Measurements from ENCODE around the gene C14orf119.

Gene C14orf119

DNA sequence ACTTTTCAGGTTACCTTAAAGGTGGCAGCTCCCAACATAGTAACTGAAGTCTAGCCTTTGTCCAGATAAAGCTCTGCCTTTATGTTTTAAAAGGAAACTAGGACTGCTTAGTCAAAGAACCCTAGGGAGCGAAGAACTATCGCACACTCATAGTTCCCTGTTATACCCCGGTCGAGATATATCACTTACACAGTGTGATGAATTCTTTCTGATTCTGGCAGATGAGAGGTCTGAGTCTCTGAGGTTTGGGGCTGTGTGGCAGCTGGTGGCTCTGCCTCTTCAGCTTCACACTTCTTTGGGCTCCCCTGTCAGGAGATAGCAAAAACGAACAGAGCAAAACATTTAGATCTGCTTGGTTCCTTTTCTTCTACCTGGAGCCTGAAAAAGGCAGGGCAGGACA, 17.3 kb upstream of the C14orf119 start:
- TF ChIP-seq, protein P1, sequence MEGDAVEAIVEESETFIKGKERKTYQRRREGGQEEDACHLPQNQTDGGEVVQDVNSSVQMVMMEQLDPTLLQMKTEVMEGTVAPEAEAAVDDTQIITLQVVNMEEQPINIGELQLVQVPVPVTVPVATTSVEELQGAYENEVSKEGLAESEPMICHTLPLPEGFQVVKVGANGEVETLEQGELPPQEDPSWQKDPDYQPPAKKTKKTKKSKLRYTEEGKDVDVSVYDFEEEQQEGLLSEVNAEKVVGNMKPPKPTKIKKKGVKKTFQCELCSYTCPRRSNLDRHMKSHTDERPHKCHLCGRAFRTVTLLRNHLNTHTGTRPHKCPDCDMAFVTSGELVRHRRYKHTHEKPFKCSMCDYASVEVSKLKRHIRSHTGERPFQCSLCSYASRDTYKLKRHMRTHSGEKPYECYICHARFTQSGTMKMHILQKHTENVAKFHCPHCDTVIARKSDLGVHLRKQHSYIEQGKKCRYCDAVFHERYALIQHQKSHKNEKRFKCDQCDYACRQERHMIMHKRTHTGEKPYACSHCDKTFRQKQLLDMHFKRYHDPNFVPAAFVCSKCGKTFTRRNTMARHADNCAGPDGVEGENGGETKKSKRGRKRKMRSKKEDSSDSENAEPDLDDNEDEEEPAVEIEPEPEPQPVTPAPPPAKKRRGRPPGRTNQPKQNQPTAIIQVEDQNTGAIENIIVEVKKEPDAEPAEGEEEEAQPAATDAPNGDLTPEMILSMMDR (IDR thresholded peaks at IDR 0.05; ENCODE audit: poor library complexity, severe bottlenecking), result no peak
- no peak for ATAC-seq (ENCODE audit: low read depth)
- no peak for DNase-seq (ENCODE audit: low spot score)
- H3K4me1 ChIP-seq (ENCODE audit: insufficient read depth, poor library complexity, severe bottlenecking), result peaks cover 30% of the 10 kb centered on the region
- H3K27me3 ChIP-seq (ENCODE audit: insufficient read depth, poor library complexity, severe bottlenecking), result no peaks in the 10 kb centered on the region
- H3K4me3 ChIP-seq (ENCODE audit: severe bottlenecking), result no peak overlapping the region
- peaks cover 100% of the 10 kb centered on the region for H3K36me3 ChIP-seq (ENCODE audit: low read depth)
- H3K27ac ChIP-seq (ENCODE audit: poor library complexity, severe bottlenecking), result peak overlapping the region; percentile 81
- H3K9me3 ChIP-seq (ENCODE audit: severe bottlenecking), result no peaks in the 10 kb centered on the region

DNA sequence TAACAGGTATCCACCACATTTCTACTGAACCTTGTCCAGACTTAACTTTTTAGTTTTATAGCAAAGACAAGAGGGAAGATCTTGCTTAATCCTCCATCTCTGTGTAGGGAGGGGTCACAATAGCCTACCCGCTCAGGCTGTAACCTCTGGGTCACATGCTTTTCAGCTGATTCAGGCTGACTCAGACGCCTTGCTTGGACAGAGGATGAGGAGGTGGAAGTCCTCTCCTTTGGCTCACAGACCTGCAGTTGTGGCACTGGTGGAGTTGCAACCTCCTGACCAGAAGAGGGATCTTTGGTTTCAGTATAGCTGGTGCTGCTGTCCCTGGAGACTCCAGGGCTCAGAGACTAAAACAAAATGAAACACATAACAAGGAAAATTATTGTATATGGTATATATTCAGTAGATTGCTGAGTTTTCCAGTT, 16.6 kb upstream of the C14orf119 start:
- no peaks in the 10 kb centered on the region for H3K9me3 ChIP-seq (ENCODE audit: severe bottlenecking)
- DNase-seq (ENCODE audit: low spot score), result no peak
- H3K4me1 ChIP-seq (ENCODE audit: insufficient read depth, poor library complexity, severe bottlenecking), result peaks cover 30% of the 10 kb centered on the region
- H3K36me3 ChIP-seq (ENCODE audit: low read depth), result peaks cover 100% of the 10 kb centered on the region
- no peaks in the 10 kb centered on the region for H3K27me3 ChIP-seq (ENCODE audit: insufficient read depth, poor library complexity, severe bottlenecking)
- TF ChIP-seq, protein P1 (IDR thresholded peaks at IDR 0.05; ENCODE audit: poor library complexity, severe bottlenecking), result peak; percentile 30
- no peak overlapping the region for H3K4me3 ChIP-seq (ENCODE audit: severe bottlenecking)
- peak overlapping the region; percentile 81 for H3K27ac ChIP-seq (ENCODE audit: poor library complexity, severe bottlenecking)
- peak; percentile 98 for ATAC-seq (ENCODE audit: low read depth)

DNA sequence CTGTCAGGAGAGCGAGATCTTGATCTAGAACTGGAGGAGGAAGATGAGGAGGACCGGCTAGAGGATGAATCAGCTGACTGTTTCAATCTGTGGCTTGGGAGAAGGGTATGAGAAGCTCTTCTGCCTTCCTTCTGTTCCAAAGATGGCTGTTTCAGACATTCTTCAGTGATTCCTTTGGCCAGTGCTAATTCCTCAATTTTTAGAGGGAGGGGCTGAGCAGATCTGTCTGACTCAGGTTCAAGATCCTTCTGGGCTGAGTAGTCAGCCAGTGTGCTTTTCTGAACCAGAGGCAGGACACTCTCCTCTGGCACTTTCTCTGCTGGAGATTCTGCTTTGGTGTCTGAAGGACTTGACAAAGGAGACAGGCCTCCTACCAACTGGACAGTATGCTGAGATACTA, 15.6 kb upstream of the C14orf119 start:
- Histone ChIP-seq H3K36me3 (ENCODE audit: low read depth) (peaks cover 100% of the 10 kb centered on the region), H3K4me1 (ENCODE audit: insufficient read depth, poor library complexity, severe bottlenecking) (peaks cover 30% of the 10 kb centered on the region), H3K9me3 (ENCODE audit: severe bottlenecking) (no peaks in the 10 kb centered on the region), H3K4me3 (ENCODE audit: severe bottlenecking) (no peak overlapping the region), H3K27me3 (ENCODE audit: insufficient read depth, poor library complexity, severe bottlenecking) (no peaks in the 10 kb centered on the region), H3K27ac (ENCODE audit: poor library complexity, severe bottlenecking) (peak overlapping the region; percentile 81)
- TF ChIP-seq, protein P1 (IDR thresholded peaks at IDR 0.05; ENCODE audit: poor library complexity, severe bottlenecking), result no peak
- DNase-seq (ENCODE audit: low spot score) (no peak), ATAC-seq (ENCODE audit: low read depth) (no peak)

DNA sequence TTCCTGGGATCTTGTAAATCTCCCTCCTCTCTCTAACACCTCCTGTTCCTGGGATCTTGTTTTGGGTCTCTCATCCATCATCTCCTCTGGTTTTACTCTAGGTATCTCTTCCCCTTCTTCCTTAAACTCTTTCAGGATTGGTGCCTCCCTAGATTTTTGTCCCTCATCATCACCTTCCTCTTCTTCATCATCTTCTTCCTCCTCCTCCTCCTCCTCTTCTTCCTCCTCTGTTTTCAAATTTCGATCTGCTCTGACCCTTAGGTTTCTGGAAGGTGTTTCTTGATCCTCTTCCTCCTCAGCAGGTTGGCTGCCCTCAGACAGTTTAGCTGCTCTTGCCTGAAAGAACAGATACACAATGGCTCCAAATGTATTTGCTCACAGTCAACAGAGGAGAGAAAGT, 14.8 kb upstream of the C14orf119 start:
- H3K27me3 ChIP-seq (ENCODE audit: insufficient read depth, poor library complexity, severe bottlenecking), result no peaks in the 10 kb centered on the region
- peaks cover 30% of the 10 kb centered on the region for H3K4me1 ChIP-seq (ENCODE audit: insufficient read depth, poor library complexity, severe bottlenecking)
- H3K36me3 ChIP-seq (ENCODE audit: low read depth), result peaks cover 100% of the 10 kb centered on the region
- no peak for DNase-seq (ENCODE audit: low spot score)
- H3K9me3 ChIP-seq (ENCODE audit: severe bottlenecking), result no peaks in the 10 kb centered on the region
- no peak for ATAC-seq (ENCODE audit: low read depth)
- H3K27ac ChIP-seq (ENCODE audit: poor library complexity, severe bottlenecking), result peak overlapping the region; percentile 81
- TF ChIP-seq, protein P1 (IDR thresholded peaks at IDR 0.05; ENCODE audit: poor library complexity, severe bottlenecking), result no peak
- H3K4me3 ChIP-seq (ENCODE audit: severe bottlenecking), result no peak overlapping the region

DNA sequence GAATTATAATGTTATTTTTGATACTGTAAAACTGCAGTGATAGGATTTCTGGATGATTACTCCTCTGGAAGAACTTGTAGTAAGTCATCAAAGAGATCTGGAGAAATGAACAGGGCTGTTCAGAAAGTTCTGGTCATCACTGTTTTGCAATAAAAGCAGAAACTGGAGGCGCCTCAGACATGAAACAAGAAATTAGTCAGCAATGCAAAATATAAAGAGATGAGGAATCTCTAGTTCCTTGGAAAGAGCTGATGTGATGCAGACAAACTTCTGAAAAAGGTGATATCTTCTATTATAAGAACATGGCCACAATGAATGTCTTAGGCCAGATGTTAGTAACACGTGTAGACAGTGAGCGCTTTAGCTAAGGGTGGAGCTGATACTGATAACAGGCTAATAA, 9.8 kb upstream of the C14orf119 start:
- TF ChIP-seq, protein P1 (IDR thresholded peaks at IDR 0.05; ENCODE audit: poor library complexity, severe bottlenecking), result no peak
- ATAC-seq (ENCODE audit: low read depth) (no peak), DNase-seq (ENCODE audit: low spot score) (no peak)
- no peaks in the 10 kb centered on the region for H3K4me1 ChIP-seq (ENCODE audit: insufficient read depth, poor library complexity, severe bottlenecking)
- no peaks in the 10 kb centered on the region for H3K9me3 ChIP-seq (ENCODE audit: severe bottlenecking)
- no peak overlapping the region for H3K4me3 ChIP-seq (ENCODE audit: severe bottlenecking)
- no peak overlapping the region for H3K27ac ChIP-seq (ENCODE audit: poor library complexity, severe bottlenecking)
- H3K27me3 ChIP-seq (ENCODE audit: insufficient read depth, poor library complexity, severe bottlenecking), result no peaks in the 10 kb centered on the region
- H3K36me3 ChIP-seq (ENCODE audit: low read depth), result peaks cover 100% of the 10 kb centered on the region
